SK-N-SH (cell line): ENCODE measurements around the gene ZNF177. TPM values are rescaled to one million over a fixed set of nuclear protein-coding genes. Genes with fewer than 3 reads are reported as not detected.
"Not testable (repeated sequence)": the region's sequence is repeated elsewhere in the genome, so short reads cannot be mapped to it uniquely, and the experiment has no call there.

Experiments
- CTCF ChIA-PET: fragments of 300-600, 350-600 bp; formaldehyde crosslinking; extraction: SDS; loops from one replicate; lab custom pipeline; 2021; lab: Yijun Ruan, JAX
- POLR2A ChIA-PET: fragments of 350-600 bp; sonication (Branson Sonifier 250); formaldehyde crosslinking; extraction: SDS; loops from one replicate; lab custom pipeline; 2020; ENCODE audit warnings: antibody characterized with exemption, inconsistent platforms; lab: Yijun Ruan, JAX
- DNase-seq: peaks from one replicate; pipeline ENCODE4 v3.0.0; 2012
- H2AFZ ChIP-seq: fragments of 200-600 bp; sonication (generic); 2 replicates; pipeline ENCODE4 v1.8.1; 2016; ENCODE audit warnings: antibody characterized with exemption, mild to moderate bottlenecking, low read depth
- H3F3A ChIP-seq: fragments of 200-600 bp; sonication (generic); replicated peaks from 2 replicates; pipeline ENCODE3; 2016; ENCODE audit warnings: antibody characterized with exemption, mild to moderate bottlenecking; ENCODE audit not compliant: insufficient read depth
- H3K27ac ChIP-seq, 2 experiments: fragments of 200-500 bp in 1 of 2; fragments of 200-600 bp in 1 of 2; sonication (Bioruptor generic) in 1 of 2; sonication (generic), shearing (Covaris generic) in 1 of 2; 2 replicates each; pipeline versions ENCODE4 v1.5.1 to v1.6.1; 2014 to 2016; ENCODE audit warnings: low read depth in 2 of 2, inconsistent platforms in 1 of 2, low read length in 1 of 2, mild to moderate bottlenecking in 1 of 2, mixed read lengths in 1 of 2
- H3K27me3 ChIP-seq: fragments of 200-600 bp; sonication (generic), shearing (Covaris generic); 2 replicates; pipeline ENCODE4 v1.6.1; 2016; ENCODE audit warnings: mixed run types; ENCODE audit not compliant: insufficient read depth
- H3K36me3 ChIP-seq, 2 experiments: fragments of 200-500 bp in 1 of 2; fragments of 200-600 bp in 1 of 2; sonication (Bioruptor generic) in 1 of 2; sonication (generic) in 1 of 2; replicated peaks in 1 of 2; 2 replicates each; pipeline versions ENCODE3 to v1.5.1; 2014 to 2016; ENCODE audit warnings: low read length in 1 of 2, mild to moderate bottlenecking in 1 of 2; ENCODE audit not compliant: insufficient read depth in 2 of 2, control insufficient read depth in 1 of 2
- H3K4me1 ChIP-seq, 2 experiments: fragments of 200-500 bp in 1 of 2; fragments of 200-600 bp in 1 of 2; sonication (Bioruptor generic) in 1 of 2; sonication (generic), shearing (Covaris generic) in 1 of 2; 2 replicates each; pipeline versions ENCODE4 v1.5.1 to v1.6.1; 2014 to 2016; ENCODE audit warnings: low read depth in 1 of 2, low read length in 1 of 2, mixed run types in 1 of 2; ENCODE audit not compliant: insufficient read depth in 2 of 2, control insufficient read depth in 1 of 2
- H3K4me2 ChIP-seq: fragments of 200-600 bp; sonication (generic), shearing (Covaris generic); 2 replicates; pipeline ENCODE4 v1.6.1; 2017; ENCODE audit warnings: mixed run types
- H3K4me3 ChIP-seq, 2 experiments: fragments of 200-500 bp in 1 of 2; fragments of 200-600 bp in 1 of 2; sonication (Bioruptor generic) in 1 of 2; sonication (generic), shearing (Covaris generic) in 1 of 2; 2 replicates each; pipeline versions ENCODE4 v1.5.1 to v1.8.1; 2014 to 2016; ENCODE audit warnings: low read depth in 2 of 2, inconsistent platforms in 1 of 2, low read length in 1 of 2, mild to moderate bottlenecking in 1 of 2, mixed read lengths in 1 of 2, moderate library complexity in 1 of 2
- H3K79me2 ChIP-seq: fragments of 200-600 bp; sonication (generic); 2 replicates; pipeline ENCODE4 v1.8.1; 2017; ENCODE audit warnings: mild to moderate bottlenecking; ENCODE audit not compliant: insufficient read depth
- H3K9ac ChIP-seq: fragments of 200-600 bp; sonication (generic); 2 replicates; pipeline ENCODE4 v1.6.1; 2017; ENCODE audit warnings: mixed run types
- H3K9me2 ChIP-seq: fragments of 200-600 bp; sonication (generic); 2 replicates; pipeline ENCODE4 v1.6.1; 2017; ENCODE audit warnings: mixed run types
- H3K9me3 ChIP-seq: fragments of 200-600 bp; sonication (generic); 2 replicates; pipeline ENCODE4 v1.6.1; 2017; ENCODE audit warnings: mixed run types, mild to moderate bottlenecking, moderate library complexity
- H4K20me1 ChIP-seq: fragments of 200-600 bp; sonication (generic); 2 replicates; pipeline ENCODE4 v1.6.1; 2017; ENCODE audit warnings: mild to moderate bottlenecking, mixed run types; ENCODE audit not compliant: insufficient read depth
- ELF1 ChIP-seq: IDR thresholded peaks from 2 replicates; pipeline ENCODE4 v1.4.0; 2012
- EP300 ChIP-seq, 2 experiments: IDR thresholded peaks; 2 replicates each; pipeline versions ENCODE4 v1.4.0 to v1.6.1; 2012; ENCODE audit warnings: borderline replicate concordance in 1 of 2, low read depth in 1 of 2, low read length in 1 of 2
- GABPA ChIP-seq: IDR thresholded peaks from 2 replicates; pipeline ENCODE4 v1.4.0; 2012; ENCODE audit warnings: low read depth, mild to moderate bottlenecking
- GATA2 ChIP-seq: sonication (generic); formaldehyde crosslinking; IDR thresholded peaks from 2 replicates; pipeline ENCODE4 v1.5.0; 2020; ENCODE audit warnings: mild to moderate bottlenecking, missing genetic modification reagents
- MXI1 ChIP-seq: IDR thresholded peaks from 2 replicates; pipeline ENCODE4 v1.6.1; 2012; ENCODE audit warnings: mild to moderate bottlenecking, low read depth, low read length, improper control_type of control experiment
- RCOR1 ChIP-seq: fragments of 150-350 bp; IDR thresholded peaks from 2 replicates; pipeline ENCODE4 v1.6.1; 2017; ENCODE audit warnings: antibody characterized with exemption, low read length
- TEAD4 ChIP-seq: IDR thresholded peaks from 2 replicates; pipeline ENCODE4 v1.4.0; 2012; ENCODE audit warnings: mild to moderate bottlenecking, borderline replicate concordance; ENCODE audit not compliant: insufficient read depth
- WGBS: methylation state at CpG from one replicate; pipeline ENCODE4 v1.1.6; 2017; ENCODE audit warnings: low lambda C conversion rate; 5-methylcytosine and 5-hydroxymethylcytosine counted together
- polyA plus RNA-seq, 3 experiments: library from polyadenylated mRNA; depleted of rRNA; stranded (reverse); fragments of >200 nt; gene quantifications; 2 replicates each; pipeline ENCODE4 v1.2.3, GENCODE V29; 2012

Gene ZNF177
- polyA plus RNA-seq, 1 of the 3 experiments (the other 2 are of a cell fraction): 2.6 TPM

DNA sequence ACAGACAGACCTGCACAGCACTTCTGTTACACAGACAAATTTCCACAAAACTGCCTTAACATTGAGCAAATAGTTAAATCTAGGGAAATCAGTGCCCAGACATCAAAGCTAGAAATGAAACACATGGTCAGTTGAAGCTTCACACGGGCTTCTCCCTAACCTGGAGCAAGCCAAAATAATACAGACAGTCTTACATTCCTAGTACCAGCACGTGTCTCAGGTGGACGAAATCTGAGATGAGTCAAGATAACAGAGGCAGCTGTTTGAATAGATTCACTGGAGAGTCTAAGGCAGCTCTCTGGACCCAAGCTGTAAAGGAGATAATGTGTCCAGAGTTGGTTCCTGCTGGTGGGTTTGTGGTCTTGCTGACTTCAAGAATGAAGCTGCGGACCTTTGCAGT lies 49.1 kb upstream of the ZNF177 start (continued):
- TF ChIP-seq GABPA (no peak), EP300 (IDR thresholded peaks at IDR 0.05; ENCODE audit: borderline replicate concordance in 1 of 2, low read depth in 1 of 2, low read length in 1 of 2) (no peak), ELF1 (no peak), GATA2 (CRISPR knock-in tag) (no peak)

DNA sequence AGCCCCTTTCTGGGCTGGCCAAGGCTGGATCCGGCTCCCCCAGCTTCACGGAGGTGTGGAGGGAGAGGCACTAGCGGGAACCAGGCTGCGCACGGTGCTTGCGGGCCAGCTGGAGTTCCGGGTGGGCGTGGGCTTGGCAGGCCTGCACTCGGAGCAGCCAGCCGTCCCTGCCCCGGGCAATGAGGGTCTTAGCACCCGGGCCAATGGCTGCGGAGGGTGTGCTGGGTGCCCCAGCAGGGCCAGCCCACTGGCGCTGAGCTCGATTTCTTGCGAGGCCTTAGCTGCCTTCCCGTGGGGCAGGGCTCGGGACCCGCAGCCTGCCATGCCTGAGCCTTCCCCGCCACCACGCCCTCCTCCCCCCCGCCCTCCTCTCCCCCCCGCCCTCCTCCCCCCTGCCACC lies 41.5 kb upstream of the ZNF177 start:
- no peak overlapping the region for H3K27ac ChIP-seq
- no peak overlapping the region for H2AFZ ChIP-seq
- no peaks in the 10 kb centered on the region; the same call in 1 of the 2 replicates for H3K27me3 ChIP-seq
- POLR2A ChIA-PET: no interaction called here
- H3K79me2 ChIP-seq: peaks cover 17% of the 10 kb centered on the region
- H3K4me3 ChIP-seq: no peak overlapping the region
- CTCF ChIA-PET: no interaction called here
- WGBS: 70% methylated on average over 18 of the region's 23 CpGs
- peaks cover 16% of the 10 kb centered on the region for H3F3A ChIP-seq
- no peaks in the 10 kb centered on the region for H4K20me1 ChIP-seq
- H3K9me2 ChIP-seq: no peaks in the 10 kb centered on the region
- no peak for DNase-seq
- TF ChIP-seq RCOR1 (no peak), TEAD4 (no peak), MXI1 (no peak)
- peaks cover 0 to 4% of the 10 kb centered on the region in 2 experiments; a peak in 1 of 4 replicates for H3K4me1 ChIP-seq
- H3K4me2 ChIP-seq: no peak overlapping the region
- 0 out of 2 replicates have a peak, but pooled peaks cover 2% of the 10 kb centered on the region for H3K9me3 ChIP-seq
- peaks cover 0 to 13% of the 10 kb centered on the region in 2 experiments for H3K36me3 ChIP-seq
- H3K9ac ChIP-seq: no peak overlapping the region

DNA sequence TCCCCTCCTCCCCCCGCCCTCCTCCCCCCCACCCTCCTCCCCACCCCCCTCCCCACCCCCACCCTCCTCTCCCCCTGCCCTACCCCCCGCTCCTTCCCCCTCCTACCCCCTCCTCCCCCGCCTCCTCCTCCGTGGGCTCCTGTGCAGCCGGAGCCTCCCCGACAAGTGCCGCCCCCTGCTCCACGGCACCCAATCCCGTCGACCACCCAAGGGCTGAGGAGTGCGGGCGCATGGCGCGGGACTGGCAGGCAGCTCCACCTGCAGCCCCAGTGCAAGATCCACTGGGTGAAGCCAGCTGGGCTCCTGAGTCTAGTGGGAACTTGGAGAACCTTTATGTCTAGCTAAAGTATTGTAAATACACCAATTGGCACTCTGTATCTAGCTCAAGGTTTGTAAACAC lies 41.1 kb upstream of the ZNF177 start:
- POLR2A ChIA-PET, H3K27me3 ChIP-seq, H3K9ac ChIP-seq, H3K27ac ChIP-seq, H3K4me3 ChIP-seq, H3K4me1 ChIP-seq, H3K4me2 ChIP-seq, H2AFZ ChIP-seq, H4K20me1 ChIP-seq, H3K9me2 ChIP-seq, H3K9me3 ChIP-seq: not testable (repeated sequence)
- peak; percentile 4 for DNase-seq
- H3F3A ChIP-seq: peaks cover 16% of the 10 kb centered on the region
- CTCF ChIA-PET: interaction anchor here (1.6 kb wide), 1 partner anchor 12 kb away, joined by 4 read pairs; the partner anchor contains the start of gene ZNF699
- H3K79me2 ChIP-seq: peaks cover 18% of the 10 kb centered on the region
- 85% methylated on average over 14 of the region's 14 CpGs for WGBS
- peaks cover 0 to 18% of the 10 kb centered on the region in 2 experiments for H3K36me3 ChIP-seq

DNA sequence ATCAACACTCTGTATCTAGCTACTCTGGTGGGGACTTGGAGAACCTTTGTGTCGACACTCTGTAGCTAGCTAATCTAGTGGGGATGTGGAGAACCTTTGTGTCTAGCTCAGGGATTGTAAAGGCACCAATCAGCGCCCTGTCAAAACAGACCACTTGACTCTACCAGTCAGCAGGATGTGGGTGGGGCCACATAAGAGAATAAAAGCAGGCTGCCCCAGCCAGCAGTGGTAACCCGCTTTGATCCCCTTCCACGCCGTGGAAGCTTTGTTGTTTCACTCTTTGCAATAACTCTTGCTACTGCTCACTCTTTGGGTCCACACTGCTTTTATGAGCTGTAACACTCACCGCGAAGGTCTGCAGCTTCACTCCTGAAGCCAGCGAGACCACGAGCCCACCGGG lies 40.6 kb upstream of the ZNF177 start:
- POLR2A ChIA-PET: not testable (repeated sequence)
- WGBS: 91% methylated on average over 8 of the region's 10 CpGs

More for the DNA sequence above, 40.6 kb upstream of the ZNF177 start:
- H3K4me2 ChIP-seq, H3K27me3 ChIP-seq, H3K4me3 ChIP-seq, H3K9me2 ChIP-seq, H3K4me1 ChIP-seq, H4K20me1 ChIP-seq, H3K9me3 ChIP-seq, H2AFZ ChIP-seq, DNase-seq, H3K27ac ChIP-seq, H3K9ac ChIP-seq: not testable (repeated sequence)
- CTCF ChIA-PET: interaction anchor here (1.1 to 1.6 kb wide), 3 partner anchors 8 to 109 kb away, joined by 3 to 4 read pairs (median 3); partner anchors contain the start of gene ZNF699
- H3F3A ChIP-seq: peaks cover 16% of the 10 kb centered on the region
- peaks cover 0 to 22% of the 10 kb centered on the region in 2 experiments for H3K36me3 ChIP-seq
- H3K79me2 ChIP-seq: peaks cover 22% of the 10 kb centered on the region
